Measurements from ENCODE around the gene STXBP5L.

GRCh38 chr3:121436641-121437040 is 528.6 kb downstream of the STXBP5L start:
- TF ChIP-seq CTCF (IDR thresholded peaks at IDR 0.05; ENCODE audit: low read depth, low read length) (no peak), EZH2phosphoT487 (IDR thresholded peaks at IDR 0.05; ENCODE audit: low read depth) (no peak)

All from OCI-LY3 (cell line).